Mesenchymal stem cell (in vitro differentiated cells and primary cell): ENCODE results near the gene IFNA1.
A peak's percentile ranks its signal among the peaks of the same experiment; 100 is the strongest.

Experiments used
- DNase-seq: peaks from one replicate; pipeline ENCODE4 v3.0.0-alpha.2; 2013
- H2AFZ ChIP-seq: one replicate; pipeline ENCODE4 v1.6.1; 2013; ENCODE audit warnings: low read depth, mild to moderate bottlenecking, control low read depth, inconsistent platforms, low read length, moderate library complexity
- H2AK5ac ChIP-seq: 2 replicates; pipeline ENCODE4 v1.6.1; 2013; ENCODE audit warnings: low read length, moderate library complexity, mild to moderate bottlenecking, inconsistent platforms; ENCODE audit not compliant: severe bottlenecking
- H2BK120ac ChIP-seq: one replicate; pipeline ENCODE4 v1.6.1; 2013; ENCODE audit warnings: low read depth, mild to moderate bottlenecking, inconsistent platforms, low read length, moderate library complexity
- H2BK12ac ChIP-seq, 2 experiments: one replicate each; pipeline ENCODE4 v1.6.1; 2013; ENCODE audit warnings: inconsistent platforms in 2 of 2, low read length in 2 of 2, mild to moderate bottlenecking in 2 of 2, moderate library complexity in 2 of 2, control low read depth in 1 of 2
- H2BK15ac ChIP-seq: one replicate; pipeline ENCODE4 v1.6.1; 2013; ENCODE audit warnings: mild to moderate bottlenecking, low read depth, inconsistent platforms; ENCODE audit not compliant: poor library complexity, severe bottlenecking
- H2BK5ac ChIP-seq: 2 replicates; pipeline ENCODE4 v1.6.1; 2013; ENCODE audit warnings: low read depth, mild to moderate bottlenecking, low read length, control low read depth, inconsistent platforms; ENCODE audit not compliant: poor library complexity, severe bottlenecking
- H3K14ac ChIP-seq, 2 experiments: one replicate each; pipeline ENCODE4 v1.6.1; 2013; ENCODE audit warnings: inconsistent platforms in 2 of 2, low read length in 2 of 2, control low read depth in 1 of 2, mild to moderate bottlenecking in 1 of 2, moderate library complexity in 1 of 2
- H3K18ac ChIP-seq, 2 experiments: one replicate each; pipeline ENCODE4 v1.6.1; 2013; ENCODE audit warnings: inconsistent platforms in 2 of 2, low read length in 2 of 2, control low read depth in 1 of 2, low read depth in 1 of 2, mild to moderate bottlenecking in 1 of 2
- H3K23ac ChIP-seq, 2 experiments: one replicate each; pipeline ENCODE4 v1.6.1; 2013; ENCODE audit warnings: inconsistent platforms in 2 of 2, low read length in 2 of 2, mild to moderate bottlenecking in 2 of 2, moderate library complexity in 2 of 2, control low read depth in 1 of 2
- H3K27ac ChIP-seq: 2 replicates; pipeline ENCODE4 v1.5.1; 2013; ENCODE audit warnings: mild to moderate bottlenecking, moderate library complexity, low read length, control low read depth, inconsistent platforms; ENCODE audit not compliant: poor library complexity, severe bottlenecking
- H3K27me3 ChIP-seq, 2 experiments: 2 replicates each; pipeline versions ENCODE4 v1.6.1 to v1.7.0; 2013; ENCODE audit warnings: low read length in 2 of 2, mild to moderate bottlenecking in 2 of 2, moderate library complexity in 2 of 2, control low read depth in 1 of 2, inconsistent platforms in 1 of 2; ENCODE audit not compliant: control insufficient read depth in 1 of 2, insufficient read depth in 1 of 2
- H3K36me3 ChIP-seq, 2 experiments: 2 replicates each; pipeline versions ENCODE4 v1.6.1 to v1.7.0; 2013; ENCODE audit warnings: low read length in 2 of 2, control low read depth in 1 of 2, inconsistent platforms in 1 of 2, low read depth in 1 of 2, mild to moderate bottlenecking in 1 of 2; ENCODE audit not compliant: insufficient read depth in 2 of 2, control insufficient read depth in 1 of 2
- H3K4ac ChIP-seq, 2 experiments: one replicate each; pipeline ENCODE4 v1.6.1; 2013; ENCODE audit warnings: inconsistent platforms in 2 of 2, low read length in 2 of 2, mild to moderate bottlenecking in 2 of 2, moderate library complexity in 2 of 2, control low read depth in 1 of 2, low read depth in 1 of 2
- H3K4me1 ChIP-seq: 2 replicates; pipeline ENCODE4 v1.6.1; 2013; ENCODE audit warnings: low read depth, low read length, control low read depth; ENCODE audit not compliant: control insufficient read depth, insufficient read depth
- H3K4me2 ChIP-seq: 2 replicates; pipeline ENCODE4 v1.6.1; 2013; ENCODE audit warnings: low read length, mild to moderate bottlenecking, inconsistent platforms; ENCODE audit not compliant: poor library complexity, severe bottlenecking
- H3K4me3 ChIP-seq, 2 experiments: 2 replicates each; pipeline versions ENCODE4 v1.5.1 to v1.7.0; 2013; ENCODE audit warnings: low read length in 2 of 2, mild to moderate bottlenecking in 2 of 2, control low read depth in 1 of 2, low read depth in 1 of 2; ENCODE audit not compliant: insufficient read depth in 1 of 2
- H3K79me1 ChIP-seq: replicated peaks from 2 replicates; pipeline ENCODE4 v1.6.1; 2013; ENCODE audit warnings: mild to moderate bottlenecking, control low read depth, low read length, inconsistent platforms; ENCODE audit not compliant: poor library complexity, severe bottlenecking
- H3K9ac ChIP-seq: 2 replicates; pipeline ENCODE4 v1.7.0; 2013; ENCODE audit warnings: mild to moderate bottlenecking, low read length, moderate library complexity
- H3K9me3 ChIP-seq: 2 replicates; pipeline ENCODE4 v1.7.0; 2013; ENCODE audit warnings: mild to moderate bottlenecking, low read length; ENCODE audit not compliant: control insufficient read depth
- H4K8ac ChIP-seq: one replicate; pipeline ENCODE4 v1.6.1; 2013; ENCODE audit warnings: inconsistent platforms, mild to moderate bottlenecking, low read length, moderate library complexity
- H4K91ac ChIP-seq: one replicate; pipeline ENCODE4 v1.6.1; 2013; ENCODE audit warnings: mild to moderate bottlenecking, low read length, inconsistent platforms
- WGBS: methylation state at CpG from one replicate; pipeline ENCODE4 v1.1.7; 2013; ENCODE audit warnings: mixed read lengths; 5-methylcytosine and 5-hydroxymethylcytosine counted together

Gene IFNA1

GRCh38 chr9:21399956-21400355 lies 40.3 kb upstream of the IFNA1 start:
- H2AFZ ChIP-seq = no peak overlapping the region
- no peak overlapping the region for H3K4me3 ChIP-seq
- no peak overlapping the region for H2BK15ac ChIP-seq
- no peak overlapping the region for H2BK5ac ChIP-seq
- DNase-seq = no peak
- H3K23ac ChIP-seq = no peak overlapping the region
- no peak overlapping the region for H3K9ac ChIP-seq
- H3K79me1 ChIP-seq = no peaks in the 10 kb centered on the region
- no peak overlapping the region for H4K91ac ChIP-seq
- H3K9me3 ChIP-seq = no peaks in the 10 kb centered on the region
- H4K8ac ChIP-seq = no peak overlapping the region
- H2BK12ac ChIP-seq = no peak overlapping the region
- 80% methylated on average over 3 of the region's 3 CpGs for WGBS
- H2AK5ac ChIP-seq = no peak overlapping the region
- H2BK120ac ChIP-seq = no peak overlapping the region
- peaks cover 0 to 17% of the 10 kb centered on the region in 2 experiments for H3K27me3 ChIP-seq
- H3K4me2 ChIP-seq = no peak overlapping the region
- peaks cover 8% of the 10 kb centered on the region for H3K4me1 ChIP-seq
- H3K18ac ChIP-seq = no peak overlapping the region
- no peak overlapping the region for H3K4ac ChIP-seq
- no peaks in the 10 kb centered on the region for H3K36me3 ChIP-seq
- H3K27ac ChIP-seq = no peak overlapping the region
- H3K14ac ChIP-seq = no peak overlapping the region

DNA sequence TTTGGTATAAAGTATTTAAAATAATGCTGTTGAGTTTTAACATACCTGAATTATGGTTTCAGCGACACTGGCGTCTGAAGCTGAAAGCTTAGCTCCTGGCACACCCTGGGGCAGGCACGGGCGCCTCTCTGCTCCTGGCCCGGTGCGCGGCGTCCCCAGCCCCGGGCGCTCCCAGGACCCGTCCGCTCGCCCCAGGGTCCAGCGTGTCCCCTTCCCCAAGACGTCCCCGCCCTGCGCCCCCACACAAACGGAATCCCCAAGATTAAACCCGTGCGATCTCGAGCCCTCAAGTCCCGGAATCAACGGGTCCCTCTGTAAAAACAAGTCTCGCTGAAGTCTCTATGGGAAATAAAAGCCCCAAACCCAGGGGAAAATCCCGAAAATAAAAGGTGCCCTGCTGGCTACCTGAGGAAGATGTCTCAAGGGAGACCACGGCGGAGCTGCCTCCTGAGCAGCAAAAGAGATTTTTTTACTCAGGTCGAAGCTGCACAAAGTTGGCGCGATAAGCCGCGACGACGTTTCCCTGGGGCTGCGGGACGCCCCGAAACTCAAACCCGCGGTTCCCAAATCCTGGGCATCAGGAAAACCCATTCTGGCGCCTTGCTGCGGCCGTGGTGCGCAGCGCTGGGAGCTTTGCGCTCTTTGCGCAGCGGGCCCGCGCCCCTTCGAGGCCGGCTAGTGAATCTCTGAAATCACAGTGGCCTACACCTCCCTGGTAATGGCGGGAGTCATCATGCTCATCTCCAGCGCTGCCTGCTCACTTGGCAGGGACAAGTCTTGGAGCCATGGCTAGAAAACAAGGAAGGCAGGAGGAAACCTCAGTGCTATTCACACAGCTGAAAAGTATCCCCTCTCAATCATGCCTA lies 37.6 kb upstream of the IFNA1 start:
- H2BK15ac ChIP-seq = no peak overlapping the region
- 4% methylated on average over 53 of the region's 53 CpGs for WGBS
- peak overlapping the region; percentile 86 for H3K4me2 ChIP-seq
- H3K27me3 ChIP-seq = peaks cover 0 to 11% of the 10 kb centered on the region in 2 experiments
- H3K14ac ChIP-seq = no peak overlapping the region
- H2AFZ ChIP-seq = no peak overlapping the region
- H3K27ac ChIP-seq = no peak overlapping the region
- H4K8ac ChIP-seq = no peak overlapping the region
- H2BK5ac ChIP-seq = no peak overlapping the region
- peak overlapping the region; percentile 81 for H3K9ac ChIP-seq
- H2BK12ac ChIP-seq = no peak overlapping the region
- H3K4ac ChIP-seq = no peak overlapping the region
- no peaks in the 10 kb centered on the region for H3K9me3 ChIP-seq
- no peak overlapping the region for H4K91ac ChIP-seq
- no peak overlapping the region for H3K23ac ChIP-seq
- no peak overlapping the region for H2AK5ac ChIP-seq
- no peaks in the 10 kb centered on the region for H3K79me1 ChIP-seq
- no peak for DNase-seq
- no peaks in the 10 kb centered on the region for H3K36me3 ChIP-seq
- peak overlapping the region; percentile 39 to 86 for H3K4me3 ChIP-seq
- H3K18ac ChIP-seq = no peak overlapping the region
- no peak overlapping the region for H2BK120ac ChIP-seq
- peaks cover 5% of the 10 kb centered on the region for H3K4me1 ChIP-seq

DNA sequence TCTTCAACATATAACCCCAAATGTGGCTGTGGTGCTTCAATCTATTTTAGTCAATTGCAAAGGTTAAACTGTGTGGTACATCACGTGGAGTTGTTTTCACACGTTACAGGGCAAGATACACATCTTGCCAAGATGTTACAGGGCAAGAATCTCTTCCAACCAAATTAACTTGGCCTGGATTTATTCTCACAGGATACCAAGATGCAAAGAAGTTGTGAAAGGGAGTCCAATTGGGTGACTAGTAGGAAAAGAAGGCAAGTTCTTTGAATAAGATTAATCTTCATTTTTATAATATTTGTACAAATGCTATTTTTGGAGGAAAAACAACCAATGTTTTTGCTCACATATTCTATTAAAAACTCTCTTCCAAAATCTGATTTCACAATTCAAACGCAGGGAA lies 36.1 kb upstream of the IFNA1 start:
- H3K9ac ChIP-seq = no peak overlapping the region
- no peaks in the 10 kb centered on the region for H3K9me3 ChIP-seq
- H3K27ac ChIP-seq = no peak overlapping the region
- H4K91ac ChIP-seq = no peak overlapping the region
- H3K79me1 ChIP-seq = no peaks in the 10 kb centered on the region
- no peaks in the 10 kb centered on the region for H3K36me3 ChIP-seq
- no peak overlapping the region for H3K4me3 ChIP-seq
- H3K23ac ChIP-seq = no peak overlapping the region
- H3K4me1 ChIP-seq = peaks cover 5% of the 10 kb centered on the region
- no peak overlapping the region for H2BK12ac ChIP-seq
- no peak overlapping the region for H2BK15ac ChIP-seq
- H3K4ac ChIP-seq = no peak overlapping the region
- no peak overlapping the region for H2AFZ ChIP-seq
- 97% methylated on average over 3 of the region's 3 CpGs for WGBS
- no peak overlapping the region for H3K18ac ChIP-seq
- no peak overlapping the region for H4K8ac ChIP-seq
- DNase-seq = no peak
- no peak overlapping the region for H2BK120ac ChIP-seq
- H2BK5ac ChIP-seq = no peak overlapping the region
- H3K27me3 ChIP-seq = peaks cover 0 to 9% of the 10 kb centered on the region in 2 experiments
- H3K14ac ChIP-seq = no peak overlapping the region
- no peak overlapping the region for H3K4me2 ChIP-seq
- H2AK5ac ChIP-seq = no peak overlapping the region

DNA sequence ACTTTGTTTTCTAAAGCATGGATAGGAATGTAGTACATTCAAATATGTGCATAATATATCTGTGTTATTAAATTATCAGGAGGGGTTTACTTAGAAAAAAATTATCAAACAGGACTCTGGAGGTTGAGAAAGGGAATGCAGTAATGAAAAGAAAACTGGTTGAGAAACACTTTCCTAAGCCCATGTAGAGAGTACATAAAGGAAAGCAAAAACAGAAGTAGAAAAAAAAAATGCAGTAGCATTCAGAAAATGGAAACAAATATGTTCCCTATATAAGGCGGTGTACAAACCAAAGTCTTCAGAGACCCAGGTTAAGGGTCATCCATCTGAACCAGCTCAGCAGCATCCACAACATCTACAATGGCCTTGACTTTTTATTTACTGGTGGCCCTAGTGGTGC lies 31.4 kb upstream of the IFNA1 start, which contains the start of gene IFNA8:
TSS of gene IFNA8 (plus strand) at position 301 of the 400 bp plus-strand sequence. CDS start at position 361, 60 bp downstream.
- H3K23ac ChIP-seq = no peak within 1 kb of the TSS
- no peak for DNase-seq
- no peak within 1 kb of the TSS for H3K4me3 ChIP-seq
- no peak within 1 kb of the TSS for H3K4ac ChIP-seq
- no peaks in the 10 kb centered on the region for H3K36me3 ChIP-seq
- 98% methylated on average over 1 of the region's 1 CpG for WGBS
- H3K27me3 ChIP-seq = no peaks in the 10 kb centered on the region
- H3K4me1 ChIP-seq = no peaks in the 10 kb centered on the region
- H4K8ac ChIP-seq = no peak within 1 kb of the TSS
- H2BK12ac ChIP-seq = no peak within 1 kb of the TSS
- no peak within 1 kb of the TSS for H2AK5ac ChIP-seq
- H3K79me1 ChIP-seq = no peaks in the 10 kb centered on the region
- no peak within 1 kb of the TSS for H3K9ac ChIP-seq
- no peak within 1 kb of the TSS for H3K14ac ChIP-seq
- H2BK15ac ChIP-seq = no peak within 1 kb of the TSS
- H3K9me3 ChIP-seq = no peaks in the 10 kb centered on the region
- H4K91ac ChIP-seq = no peak within 1 kb of the TSS
- no peak within 1 kb of the TSS for H3K4me2 ChIP-seq
- no peak within 1 kb of the TSS for H2BK5ac ChIP-seq
- H3K18ac ChIP-seq = no peak within 1 kb of the TSS
- H2AFZ ChIP-seq = no peak within 1 kb of the TSS
- no peak within 1 kb of the TSS for H3K27ac ChIP-seq
- H2BK120ac ChIP-seq = no peak within 1 kb of the TSS
